Mesenchymal stem cell (in vitro differentiated cells and primary cell): ENCODE results near the gene TMEM51.

Experiments
- DNase-seq: peaks from one replicate; pipeline ENCODE4 v3.0.0-alpha.2; 2013
- H2AFZ ChIP-seq: one replicate; pipeline ENCODE4 v1.6.1; 2013; ENCODE audit warnings: low read depth, mild to moderate bottlenecking, control low read depth, inconsistent platforms, low read length, moderate library complexity
- H2AK5ac ChIP-seq: 2 replicates; pipeline ENCODE4 v1.6.1; 2013; ENCODE audit warnings: low read length, moderate library complexity, mild to moderate bottlenecking, inconsistent platforms; ENCODE audit not compliant: severe bottlenecking
- H2BK120ac ChIP-seq: one replicate; pipeline ENCODE4 v1.6.1; 2013; ENCODE audit warnings: low read depth, mild to moderate bottlenecking, inconsistent platforms, low read length, moderate library complexity
- H2BK12ac ChIP-seq, 2 experiments: one replicate each; pipeline ENCODE4 v1.6.1; 2013; ENCODE audit warnings: inconsistent platforms in 2 of 2, low read length in 2 of 2, mild to moderate bottlenecking in 2 of 2, moderate library complexity in 2 of 2, control low read depth in 1 of 2
- H2BK15ac ChIP-seq: one replicate; pipeline ENCODE4 v1.6.1; 2013; ENCODE audit warnings: mild to moderate bottlenecking, low read depth, inconsistent platforms; ENCODE audit not compliant: poor library complexity, severe bottlenecking
- H2BK5ac ChIP-seq: 2 replicates; pipeline ENCODE4 v1.6.1; 2013; ENCODE audit warnings: low read depth, mild to moderate bottlenecking, low read length, control low read depth, inconsistent platforms; ENCODE audit not compliant: poor library complexity, severe bottlenecking
- H3K14ac ChIP-seq, 2 experiments: one replicate each; pipeline ENCODE4 v1.6.1; 2013; ENCODE audit warnings: inconsistent platforms in 2 of 2, low read length in 2 of 2, control low read depth in 1 of 2, mild to moderate bottlenecking in 1 of 2, moderate library complexity in 1 of 2
- H3K18ac ChIP-seq, 2 experiments: one replicate each; pipeline ENCODE4 v1.6.1; 2013; ENCODE audit warnings: inconsistent platforms in 2 of 2, low read length in 2 of 2, control low read depth in 1 of 2, low read depth in 1 of 2, mild to moderate bottlenecking in 1 of 2
- H3K23ac ChIP-seq, 2 experiments: one replicate each; pipeline ENCODE4 v1.6.1; 2013; ENCODE audit warnings: inconsistent platforms in 2 of 2, low read length in 2 of 2, mild to moderate bottlenecking in 2 of 2, moderate library complexity in 2 of 2, control low read depth in 1 of 2
- H3K27ac ChIP-seq: 2 replicates; pipeline ENCODE4 v1.5.1; 2013; ENCODE audit warnings: mild to moderate bottlenecking, moderate library complexity, low read length, control low read depth, inconsistent platforms; ENCODE audit not compliant: poor library complexity, severe bottlenecking
- H3K27me3 ChIP-seq, 2 experiments: 2 replicates each; pipeline versions ENCODE4 v1.6.1 to v1.7.0; 2013; ENCODE audit warnings: low read length in 2 of 2, mild to moderate bottlenecking in 2 of 2, moderate library complexity in 2 of 2, control low read depth in 1 of 2, inconsistent platforms in 1 of 2; ENCODE audit not compliant: control insufficient read depth in 1 of 2, insufficient read depth in 1 of 2
- H3K36me3 ChIP-seq, 2 experiments: 2 replicates each; pipeline versions ENCODE4 v1.6.1 to v1.7.0; 2013; ENCODE audit warnings: low read length in 2 of 2, control low read depth in 1 of 2, inconsistent platforms in 1 of 2, low read depth in 1 of 2, mild to moderate bottlenecking in 1 of 2; ENCODE audit not compliant: insufficient read depth in 2 of 2, control insufficient read depth in 1 of 2
- H3K4ac ChIP-seq, 2 experiments: one replicate each; pipeline ENCODE4 v1.6.1; 2013; ENCODE audit warnings: inconsistent platforms in 2 of 2, low read length in 2 of 2, mild to moderate bottlenecking in 2 of 2, moderate library complexity in 2 of 2, control low read depth in 1 of 2, low read depth in 1 of 2
- H3K4me1 ChIP-seq: 2 replicates; pipeline ENCODE4 v1.6.1; 2013; ENCODE audit warnings: low read depth, low read length, control low read depth; ENCODE audit not compliant: control insufficient read depth, insufficient read depth
- H3K4me2 ChIP-seq: 2 replicates; pipeline ENCODE4 v1.6.1; 2013; ENCODE audit warnings: low read length, mild to moderate bottlenecking, inconsistent platforms; ENCODE audit not compliant: poor library complexity, severe bottlenecking
- H3K4me3 ChIP-seq, 2 experiments: 2 replicates each; pipeline versions ENCODE4 v1.5.1 to v1.7.0; 2013; ENCODE audit warnings: low read length in 2 of 2, mild to moderate bottlenecking in 2 of 2, control low read depth in 1 of 2, low read depth in 1 of 2; ENCODE audit not compliant: insufficient read depth in 1 of 2
- H3K79me1 ChIP-seq: replicated peaks from 2 replicates; pipeline ENCODE4 v1.6.1; 2013; ENCODE audit warnings: mild to moderate bottlenecking, control low read depth, low read length, inconsistent platforms; ENCODE audit not compliant: poor library complexity, severe bottlenecking
- H3K9ac ChIP-seq: 2 replicates; pipeline ENCODE4 v1.7.0; 2013; ENCODE audit warnings: mild to moderate bottlenecking, low read length, moderate library complexity
- H3K9me3 ChIP-seq: 2 replicates; pipeline ENCODE4 v1.7.0; 2013; ENCODE audit warnings: mild to moderate bottlenecking, low read length; ENCODE audit not compliant: control insufficient read depth
- H4K8ac ChIP-seq: one replicate; pipeline ENCODE4 v1.6.1; 2013; ENCODE audit warnings: inconsistent platforms, mild to moderate bottlenecking, low read length, moderate library complexity
- H4K91ac ChIP-seq: one replicate; pipeline ENCODE4 v1.6.1; 2013; ENCODE audit warnings: mild to moderate bottlenecking, low read length, inconsistent platforms
- WGBS: methylation state at CpG from one replicate; pipeline ENCODE4 v1.1.7; 2013; ENCODE audit warnings: mixed read lengths; 5-methylcytosine and 5-hydroxymethylcytosine counted together

Gene TMEM51

DNA sequence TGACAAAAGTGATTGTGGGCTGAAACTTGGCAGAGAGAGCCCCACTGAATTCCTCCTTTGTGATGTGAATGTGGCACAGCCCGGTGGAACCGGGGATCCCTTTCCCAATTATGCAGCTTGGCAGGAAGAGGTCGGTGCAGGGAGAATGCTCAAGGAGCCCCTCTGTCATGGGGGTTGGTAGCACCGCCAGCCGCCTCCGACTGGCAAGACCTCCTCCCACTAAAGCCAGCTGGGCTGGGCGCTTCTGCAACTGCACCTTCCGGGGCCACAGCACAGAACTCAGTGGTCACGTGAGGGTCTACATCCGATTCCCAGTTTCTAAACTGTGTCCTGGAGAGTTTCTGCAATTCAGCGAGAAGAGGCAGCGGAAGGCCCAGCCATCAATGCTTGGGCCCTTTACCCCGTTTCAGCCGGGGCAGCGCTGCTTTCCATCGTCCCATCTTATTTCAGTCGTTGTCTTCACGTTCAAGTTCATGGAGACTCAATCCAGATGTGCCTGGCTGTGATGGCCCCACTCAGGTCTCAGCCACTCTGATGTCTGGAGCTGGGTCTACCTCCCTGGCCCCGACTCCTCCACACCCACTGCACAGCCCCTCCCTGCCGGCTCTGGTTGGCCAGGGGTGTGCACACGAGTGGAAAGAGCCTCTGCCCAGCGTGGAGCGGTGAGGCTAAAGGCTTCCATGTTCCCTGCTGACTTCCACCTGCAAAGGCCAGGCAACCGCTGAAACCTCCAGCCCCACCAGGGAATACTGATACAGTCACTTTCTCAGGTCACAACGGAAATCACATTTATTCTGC is 53.7 kb downstream of the TMEM51 start:
- H3K79me1 ChIP-seq = peaks cover 37% of the 10 kb centered on the region
- H4K8ac ChIP-seq = peak overlapping the region; percentile 84
- H3K14ac ChIP-seq = peak overlapping the region in 1 of 2 experiments; percentile 86
- H2AK5ac ChIP-seq = peak overlapping the region; percentile 65
- WGBS = 76% methylated on average over 25 of the region's 25 CpGs
- peak overlapping the region; percentile 3 for H3K4me2 ChIP-seq
- no peak for DNase-seq
- peak overlapping the region; percentile 46 to 52 for H3K18ac ChIP-seq
- peaks cover 0 to 9% of the 10 kb centered on the region in 2 experiments for H3K27me3 ChIP-seq
- H2BK5ac ChIP-seq = no peak overlapping the region
- peaks cover 30% of the 10 kb centered on the region for H3K4me1 ChIP-seq
- peak overlapping the region; percentile 78 for H4K91ac ChIP-seq
- peaks cover 0 to 3% of the 10 kb centered on the region in 2 experiments for H3K36me3 ChIP-seq
- no peaks in the 10 kb centered on the region for H3K9me3 ChIP-seq
- no peak overlapping the region for H2BK120ac ChIP-seq
- H2BK12ac ChIP-seq = peak overlapping the region; percentile 1 to 29
- no peak overlapping the region for H3K9ac ChIP-seq
- peak overlapping the region; percentile 80 for H2BK15ac ChIP-seq
- H2AFZ ChIP-seq = no peak overlapping the region
- no peak overlapping the region for H3K4ac ChIP-seq
- H3K27ac ChIP-seq = no peak overlapping the region
- no peak overlapping the region for H3K4me3 ChIP-seq
- no peak overlapping the region for H3K23ac ChIP-seq

DNA sequence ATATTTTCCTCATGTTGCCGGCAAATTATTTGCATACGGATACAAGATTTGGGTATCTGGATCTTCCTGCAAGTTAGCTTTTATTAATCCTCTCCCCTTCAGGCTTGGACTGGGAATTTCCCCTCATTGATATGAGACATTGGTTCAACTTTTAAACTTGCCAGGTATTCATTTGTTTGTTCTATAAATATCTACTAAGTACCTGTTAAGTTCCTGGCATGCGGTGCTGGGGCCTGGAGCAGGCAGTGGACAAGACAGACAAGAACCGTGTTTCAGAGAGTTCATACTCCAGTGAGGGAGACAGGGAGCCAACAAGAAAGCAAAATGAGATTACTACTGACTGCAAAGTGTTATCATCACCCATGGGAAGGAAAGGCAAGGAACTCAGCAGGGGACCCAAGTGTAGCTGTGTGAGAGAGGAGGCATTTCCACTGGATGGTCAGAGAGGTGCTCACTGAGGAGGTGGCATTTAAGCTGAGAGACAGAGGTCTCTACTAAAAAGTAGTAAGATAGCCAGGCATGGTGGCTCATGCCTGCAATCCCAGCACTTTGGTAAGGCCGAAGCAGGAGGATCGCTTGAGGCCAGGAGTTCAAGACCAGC is 54.4 kb downstream of the TMEM51 start:
- H3K9ac ChIP-seq = no peak overlapping the region
- H2AFZ ChIP-seq = no peak overlapping the region
- no peak overlapping the region for H2BK5ac ChIP-seq
- no peak overlapping the region for H3K4ac ChIP-seq
- H3K9me3 ChIP-seq = no peaks in the 10 kb centered on the region
- peaks cover 31% of the 10 kb centered on the region for H3K4me1 ChIP-seq
- H2BK15ac ChIP-seq = no peak overlapping the region
- no peak overlapping the region for H3K23ac ChIP-seq
- H3K18ac ChIP-seq = no peak overlapping the region
- H4K91ac ChIP-seq = no peak overlapping the region
- H3K27me3 ChIP-seq = peaks cover 0 to 9% of the 10 kb centered on the region in 2 experiments
- no peak for DNase-seq
- H3K4me2 ChIP-seq = no peak overlapping the region
- H2BK120ac ChIP-seq = no peak overlapping the region
- H3K4me3 ChIP-seq = no peak overlapping the region
- H3K27ac ChIP-seq = no peak overlapping the region
- H2BK12ac ChIP-seq = no peak overlapping the region
- H4K8ac ChIP-seq = peak overlapping the region; percentile 84
- 100% methylated on average over 4 of the region's 6 CpGs for WGBS
- H2AK5ac ChIP-seq = no peak overlapping the region
- H3K36me3 ChIP-seq = peaks cover 0 to 3% of the 10 kb centered on the region in 2 experiments
- peaks cover 39% of the 10 kb centered on the region for H3K79me1 ChIP-seq
- no peak overlapping the region for H3K14ac ChIP-seq

DNA sequence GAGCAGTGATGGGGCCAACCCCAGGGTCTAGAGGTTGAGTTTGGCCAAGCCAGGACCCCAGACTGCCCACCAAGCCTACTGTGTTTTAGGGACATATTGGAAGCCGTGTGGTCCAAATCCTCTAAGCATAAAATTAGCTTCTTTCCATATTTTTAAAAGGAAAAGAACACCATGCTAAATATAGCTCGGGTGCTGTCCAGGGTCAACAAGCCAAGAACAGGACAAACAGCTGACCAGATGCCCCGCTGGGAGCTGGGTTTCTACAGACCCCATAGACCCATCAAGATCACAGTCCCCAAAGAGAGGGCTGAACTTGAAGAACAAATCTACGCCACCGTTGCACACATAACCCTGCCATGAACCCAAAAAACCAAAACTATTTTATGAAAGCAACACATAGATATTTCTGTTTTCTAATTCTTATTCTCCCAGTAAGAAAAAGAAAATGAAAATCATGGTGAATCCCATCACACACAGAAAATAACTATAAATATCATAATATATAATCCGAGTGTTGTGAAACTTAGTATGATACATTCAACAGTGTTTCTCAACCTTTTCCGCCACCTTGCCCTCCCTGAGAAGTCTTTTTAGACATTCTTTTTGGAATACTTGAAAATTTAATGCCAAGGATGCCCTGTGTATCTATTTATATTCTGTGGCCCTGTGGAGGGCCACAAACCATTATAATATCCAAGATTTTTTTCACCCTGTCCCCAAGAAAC is 57.3 kb downstream of the TMEM51 start:
- Histone ChIP-seq H3K27me3 (peaks cover 0 to 9% of the 10 kb centered on the region in 2 experiments), H3K9me3 (no peaks in the 10 kb centered on the region), H3K27ac (no peak overlapping the region), H3K23ac (no peak overlapping the region), H3K4me1 (peaks cover 48% of the 10 kb centered on the region), H2AK5ac (no peak overlapping the region), H2BK15ac (no peak overlapping the region), H3K79me1 (peaks cover 32% of the 10 kb centered on the region), H2BK12ac (no peak overlapping the region), H3K4me2 (no peak overlapping the region), H2BK5ac (no peak overlapping the region), H3K18ac (no peak overlapping the region), H2AFZ (no peak overlapping the region), H4K91ac (no peak overlapping the region), H3K4me3 (no peak overlapping the region), H3K36me3 (peaks cover 0 to 7% of the 10 kb centered on the region in 2 experiments), H2BK120ac (no peak overlapping the region), H3K4ac (no peak overlapping the region), H4K8ac (no peak overlapping the region), H3K14ac (no peak overlapping the region), H3K9ac (no peak overlapping the region)
- 84% methylated on average over 5 of the region's 7 CpGs for WGBS
- no peak for DNase-seq

DNA sequence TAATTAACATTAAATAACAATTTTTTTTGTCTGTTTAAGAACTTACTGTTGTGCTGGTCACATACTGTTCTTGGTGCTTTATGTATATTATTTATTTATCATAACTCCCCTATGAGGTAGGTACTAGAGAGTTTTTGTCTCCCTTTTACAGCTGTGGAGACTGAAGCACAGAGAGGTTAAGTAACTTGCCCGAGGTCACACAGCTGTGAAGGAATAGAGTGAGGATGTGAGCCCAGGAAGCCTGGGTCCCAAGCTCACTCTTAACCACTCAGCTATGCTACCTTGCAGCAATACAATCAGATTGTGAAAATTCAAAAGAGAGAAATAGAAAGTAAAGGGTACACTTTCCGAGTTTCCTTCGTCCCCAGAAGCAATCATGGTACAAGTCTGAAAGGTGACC is 57.9 kb downstream of the TMEM51 start:
- H3K36me3 ChIP-seq = peaks cover 0 to 7% of the 10 kb centered on the region in 2 experiments
- H4K91ac ChIP-seq = no peak overlapping the region
- no peak overlapping the region for H2BK15ac ChIP-seq
- peaks cover 0 to 9% of the 10 kb centered on the region in 2 experiments for H3K27me3 ChIP-seq
- H3K4me2 ChIP-seq = no peak overlapping the region
- no peak overlapping the region for H3K14ac ChIP-seq
- H3K9ac ChIP-seq = no peak overlapping the region
- no peak overlapping the region for H3K4me3 ChIP-seq
- H3K18ac ChIP-seq = no peak overlapping the region
- H3K23ac ChIP-seq = no peak overlapping the region
- no peaks in the 10 kb centered on the region for H3K9me3 ChIP-seq
- H2BK120ac ChIP-seq = no peak overlapping the region
- H2BK12ac ChIP-seq = no peak overlapping the region
- no peak overlapping the region for H2BK5ac ChIP-seq
- no peak overlapping the region for H3K27ac ChIP-seq
- H3K79me1 ChIP-seq = peaks cover 29% of the 10 kb centered on the region
- no peak for DNase-seq
- H4K8ac ChIP-seq = no peak overlapping the region
- no CpG with 5 or more reads among the region's 3 CpGs for whole genome bisulfite sequencing
- H2AFZ ChIP-seq = no peak overlapping the region
- peaks cover 43% of the 10 kb centered on the region for H3K4me1 ChIP-seq
- peak overlapping the region; percentile 83 for H2AK5ac ChIP-seq
- H3K4ac ChIP-seq = no peak overlapping the region
